GM18505 (cell line): ENCODE measurements around the gene HOXC4.

Source experiments
- ATAC-seq: cut with Tn5 transposase; IDR thresholded peaks from one replicate; pipeline ENCODE4 v1.9.1; 2021; ENCODE audit not compliant: unreplicated experiment
- POLR2A ChIP-seq: IDR thresholded peaks from 4 replicates; pipeline ENCODE4 v1.6.1; 2011; ENCODE audit warnings: borderline replicate concordance; ENCODE audit not compliant: insufficient read depth, insufficient read length; ENCODE audit errors: extremely low read depth

Gene HOXC4

GRCh38 chr12:54019091-54019811 lies 34.4 kb upstream of the HOXC4 start:
- no peak for TF ChIP-seq POLR2A
- ATAC-seq = no peak

DNA sequence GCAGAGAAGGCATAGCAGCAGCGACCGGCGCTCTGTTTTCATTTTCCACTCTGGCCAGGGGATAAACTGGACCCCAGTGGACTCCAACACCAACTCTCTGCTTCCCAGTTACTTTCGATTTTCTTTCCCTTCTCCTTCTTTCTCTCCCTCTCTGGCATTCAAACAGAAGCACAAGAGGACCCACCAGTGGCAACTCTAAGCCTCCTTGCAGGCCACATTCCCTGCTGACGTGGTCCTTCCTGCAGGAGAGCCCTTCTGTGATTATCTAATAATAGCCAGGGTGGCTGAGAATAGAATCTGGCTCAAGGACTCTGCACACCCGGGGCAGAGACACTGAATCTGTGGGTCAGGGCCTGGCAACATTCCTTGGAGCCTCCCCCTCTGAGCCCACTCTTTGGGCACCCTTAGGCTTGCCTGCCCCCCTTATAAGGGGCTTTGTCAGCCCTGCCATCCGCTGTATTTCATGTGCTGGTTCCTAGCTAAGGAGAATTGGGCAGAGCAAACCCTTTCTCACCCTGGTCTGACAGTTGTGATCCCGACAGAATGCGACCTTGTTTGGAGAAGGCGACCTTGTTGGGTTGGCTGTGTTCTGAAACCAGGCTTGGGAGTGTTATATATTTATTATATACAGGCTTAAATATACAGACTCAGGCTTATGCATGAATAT lies 33.6 kb upstream of the HOXC4 start:
- TF ChIP-seq POLR2A = no peak
- no peak for ATAC-seq

DNA sequence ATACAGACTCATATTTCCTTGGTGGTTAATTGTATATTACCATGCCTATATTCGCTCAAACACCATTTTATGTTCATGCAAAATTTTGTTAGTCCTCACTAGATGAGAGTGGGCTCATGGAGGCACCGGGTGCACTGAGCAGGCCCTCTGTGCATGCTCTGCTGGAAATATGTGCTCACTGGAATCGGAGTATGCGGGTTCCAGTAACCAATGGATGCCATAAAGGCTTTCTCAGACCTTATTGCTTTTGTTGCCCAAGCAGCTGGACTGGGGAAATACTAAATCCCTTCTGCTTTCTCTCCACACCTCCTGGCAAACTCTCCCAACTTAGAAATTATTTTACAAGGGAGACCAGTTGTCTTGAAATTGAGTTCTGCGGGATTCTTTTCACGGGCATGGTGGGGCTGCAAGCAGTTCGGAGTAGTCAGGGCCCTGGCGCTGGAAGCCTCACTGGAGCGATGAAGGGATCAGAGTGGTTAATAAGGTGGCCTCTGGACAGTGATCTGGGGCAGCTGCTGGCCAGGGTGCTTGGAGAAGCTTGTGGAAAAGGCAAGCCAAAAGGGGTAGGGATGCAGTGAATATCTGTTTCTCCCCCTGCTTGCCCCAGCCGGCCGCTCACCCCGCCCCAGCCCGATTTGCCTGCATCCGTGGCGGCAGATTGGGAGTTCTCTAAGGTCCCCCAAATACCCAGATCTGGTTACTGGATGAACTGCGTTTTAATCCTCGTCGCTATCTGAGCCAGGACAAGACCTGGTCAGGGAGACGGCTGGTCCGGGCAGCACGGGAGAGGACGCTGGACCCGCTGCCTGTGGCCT lies 32.8 kb upstream of the HOXC4 start:
- ATAC-seq = no peak
- TF ChIP-seq POLR2A = no peak

- TF ChIP-seq POLR2A = no peak
- no peak for ATAC-seq
Measured at GRCh38 chr12:54021432-54022013, 32.1 kb upstream of the HOXC4 start.

GRCh38 chr12:54022960-54023884 lies 30.4 kb upstream of the HOXC4 start:
- TF ChIP-seq POLR2A = no peak
- ATAC-seq = no peak

DNA sequence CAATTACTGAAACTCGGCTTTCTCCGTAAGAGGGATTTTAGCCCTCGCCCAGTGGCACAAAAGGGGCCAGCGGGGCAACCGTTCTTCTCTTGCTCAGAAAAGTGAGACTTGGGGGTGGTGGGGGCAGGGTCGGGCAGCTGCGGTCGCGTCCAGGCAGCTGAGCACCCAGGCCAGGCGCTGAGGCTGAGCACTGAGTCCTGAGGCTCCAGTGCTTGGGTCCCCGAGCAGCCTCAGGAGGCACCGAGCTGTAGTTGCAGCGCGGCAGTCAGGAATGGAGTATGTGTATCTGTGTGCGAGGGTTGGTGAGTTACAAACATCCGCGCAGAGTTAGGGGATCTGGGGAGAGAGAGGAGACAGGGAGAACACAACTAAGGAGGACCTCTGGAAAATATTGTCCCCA lies 29.5 kb upstream of the HOXC4 start:
- no peak for TF ChIP-seq POLR2A
- no peak for ATAC-seq

- no peak for TF ChIP-seq POLR2A
- no peak for ATAC-seq
Measured at GRCh38 chr12:54024581-54025305, 28.9 kb upstream of the HOXC4 start.

- ATAC-seq = no peak
Measured at GRCh38 chr12:54025499-54026405, 27.9 kb upstream of the HOXC4 start.

DNA sequence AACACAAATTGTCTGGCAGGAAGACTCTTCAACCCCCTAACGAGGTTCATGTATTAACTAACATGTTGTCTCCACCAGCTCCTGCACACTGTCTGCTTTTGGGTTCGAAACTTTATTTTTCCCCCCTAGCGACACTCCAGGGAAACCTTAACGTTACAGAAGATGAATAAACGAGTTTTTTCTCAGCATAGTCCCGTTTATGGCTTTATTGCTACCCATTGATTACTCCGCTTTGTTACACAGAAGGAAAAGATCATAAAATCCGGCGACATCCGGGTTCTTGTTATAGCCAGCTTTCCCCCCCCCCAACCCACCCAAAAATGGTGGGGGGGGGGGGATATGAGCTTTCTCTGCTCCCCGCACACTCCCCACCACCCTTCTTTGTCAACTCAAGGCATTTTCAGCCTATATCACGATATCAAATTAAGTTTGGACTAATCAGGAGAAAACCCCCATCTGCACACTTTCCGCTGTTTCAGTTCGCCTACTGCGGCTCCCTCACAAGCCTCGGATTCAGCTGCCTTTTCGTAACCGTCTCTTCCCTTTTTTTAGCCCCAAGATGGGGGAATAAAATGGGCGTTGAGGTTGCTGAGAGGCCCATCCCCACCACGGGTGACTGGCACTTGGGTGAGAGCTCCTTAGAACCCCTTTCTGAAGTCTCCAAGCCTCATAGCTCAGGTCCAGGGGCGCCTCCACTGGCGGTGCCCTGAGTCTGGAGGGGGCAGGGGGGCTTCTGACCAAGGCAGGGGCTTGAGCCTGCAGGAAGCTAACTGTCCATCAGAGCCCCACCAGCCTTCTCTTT lies 26.8 kb upstream of the HOXC4 start:
- ATAC-seq = no peak
- no peak for TF ChIP-seq POLR2A

More at GRCh38 chr12:54025499-54026405, 27.9 kb upstream of the HOXC4 start:
- no peak for TF ChIP-seq POLR2A

- no peak for TF ChIP-seq POLR2A
- no peak for ATAC-seq
Measured at GRCh38 chr12:54027442-54027786, 26.2 kb upstream of the HOXC4 start.
